ENCODE data around the gene GAP43.

Gene GAP43

GRCh38 chr3:115623044-115623868 lies at the start of gene GAP43:
Gene GAP43, plus strand, starts transcription at chr3:115623510. Its CDS starts 180 bp downstream, at chr3:115623690.
- peak; percentile 18 for DNase-seq

GRCh38 chr3:115576325-115576875 lies 46.9 kb upstream of the GAP43 start:
- DNase-seq, result no peak

GRCh38 chr3:115577000-115577399 lies 46.3 kb upstream of the GAP43 start:
- no peak for DNase-seq

DNA sequence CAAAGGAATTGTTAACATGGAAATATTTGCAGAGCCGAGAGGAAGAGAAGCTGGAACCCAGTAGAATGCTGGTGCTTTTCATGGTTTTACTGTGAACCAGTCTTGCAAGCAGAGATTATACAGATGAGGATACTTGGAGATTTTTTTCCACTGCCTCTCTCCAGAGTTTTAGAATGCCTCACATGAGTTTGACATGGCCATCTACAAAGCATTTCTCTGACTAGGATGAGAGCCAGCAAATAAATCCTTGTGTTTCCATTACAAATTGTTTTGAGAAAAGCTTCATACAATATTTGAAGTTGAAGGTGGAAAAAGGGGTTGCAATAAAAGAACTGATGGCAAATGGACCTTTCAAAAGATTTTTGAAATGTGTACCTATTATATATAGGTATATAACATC lies 45.0 kb upstream of the GAP43 start:
- no peak for DNase-seq

- peak; percentile 15 for DNase-seq
These were observed 42.7 kb upstream of the GAP43 start for GRCh38 chr3:115580566-115580965.

GRCh38 chr3:115581362-115582135 lies 41.8 kb upstream of the GAP43 start:
- DNase-seq, result peak; percentile 50

- no peak for DNase-seq
These were observed 34.9 kb upstream of the GAP43 start for GRCh38 chr3:115588201-115589115.

DNA sequence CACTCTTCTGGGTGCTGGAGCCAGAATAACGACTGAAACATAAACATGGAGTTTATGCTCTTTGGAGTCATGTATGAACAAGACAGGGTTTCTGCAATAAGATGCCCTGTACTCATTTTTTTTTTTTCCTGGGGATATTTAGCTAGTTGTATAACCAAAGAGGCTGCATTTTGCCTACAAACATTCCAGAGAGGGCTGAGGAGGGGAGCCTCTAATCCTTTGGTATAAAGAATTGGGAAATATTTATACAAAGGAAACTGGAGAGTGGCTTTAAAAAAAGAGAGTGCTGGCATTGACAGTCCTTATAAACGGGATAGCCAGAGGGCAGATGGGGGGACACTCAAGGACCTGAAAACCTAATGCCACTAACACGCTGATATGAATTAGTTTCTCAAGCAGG lies 32.4 kb upstream of the GAP43 start:
- DNase-seq, result no peak

GRCh38 chr3:115595611-115596275 lies 27.6 kb upstream of the GAP43 start:
- no peak for DNase-seq

DNA sequence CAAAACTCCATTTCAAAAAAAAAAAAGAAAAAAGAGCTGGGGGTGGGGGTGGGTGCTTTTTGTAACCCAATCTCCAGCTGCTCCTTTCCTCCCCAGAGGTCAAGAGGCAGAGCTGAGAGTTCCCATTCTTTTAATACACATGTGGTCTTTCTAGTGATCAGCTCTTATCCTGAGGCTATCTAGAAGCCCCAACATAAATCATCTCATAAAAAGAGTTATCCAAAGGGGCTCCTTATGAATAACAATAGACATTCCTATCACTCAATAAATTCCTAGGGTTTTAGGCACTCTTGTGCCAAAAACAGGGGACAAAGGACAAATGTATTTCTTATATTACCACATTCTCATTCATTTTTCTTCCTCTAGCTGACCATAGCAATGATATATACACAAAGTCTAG lies 25.1 kb upstream of the GAP43 start:
- no peak for DNase-seq

GRCh38 chr3:115602194-115602593 lies 21.1 kb upstream of the GAP43 start:
- no peak for DNase-seq

DNA sequence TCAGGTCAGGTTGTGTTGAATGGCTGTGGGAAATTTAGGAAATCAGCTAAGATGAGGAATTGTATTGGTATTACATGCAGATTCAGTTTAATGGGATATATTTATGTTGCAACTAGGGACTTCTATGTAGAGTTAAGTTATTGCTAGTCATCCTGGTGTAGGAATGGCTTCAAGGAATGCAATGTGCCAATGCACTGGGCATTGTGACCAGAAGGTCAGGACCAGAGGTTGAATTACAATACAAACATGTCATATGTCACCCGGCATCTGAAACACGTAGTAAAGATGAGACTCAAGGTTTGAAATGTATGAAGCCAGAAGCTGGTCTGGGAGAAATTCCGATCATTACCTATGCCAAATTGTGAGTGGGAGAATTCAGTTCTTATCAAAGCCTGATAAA lies 11.7 kb upstream of the GAP43 start:
- no peak for DNase-seq

- no peak for DNase-seq
These were observed 8.1 kb upstream of the GAP43 start for GRCh38 chr3:115615001-115615814.

GRCh38 chr3:115616461-115616860 lies 6.8 kb upstream of the GAP43 start:
- DNase-seq, result no peak

- no peak for DNase-seq
These were observed 5.7 kb upstream of the GAP43 start for GRCh38 chr3:115617591-115617990.

DNA sequence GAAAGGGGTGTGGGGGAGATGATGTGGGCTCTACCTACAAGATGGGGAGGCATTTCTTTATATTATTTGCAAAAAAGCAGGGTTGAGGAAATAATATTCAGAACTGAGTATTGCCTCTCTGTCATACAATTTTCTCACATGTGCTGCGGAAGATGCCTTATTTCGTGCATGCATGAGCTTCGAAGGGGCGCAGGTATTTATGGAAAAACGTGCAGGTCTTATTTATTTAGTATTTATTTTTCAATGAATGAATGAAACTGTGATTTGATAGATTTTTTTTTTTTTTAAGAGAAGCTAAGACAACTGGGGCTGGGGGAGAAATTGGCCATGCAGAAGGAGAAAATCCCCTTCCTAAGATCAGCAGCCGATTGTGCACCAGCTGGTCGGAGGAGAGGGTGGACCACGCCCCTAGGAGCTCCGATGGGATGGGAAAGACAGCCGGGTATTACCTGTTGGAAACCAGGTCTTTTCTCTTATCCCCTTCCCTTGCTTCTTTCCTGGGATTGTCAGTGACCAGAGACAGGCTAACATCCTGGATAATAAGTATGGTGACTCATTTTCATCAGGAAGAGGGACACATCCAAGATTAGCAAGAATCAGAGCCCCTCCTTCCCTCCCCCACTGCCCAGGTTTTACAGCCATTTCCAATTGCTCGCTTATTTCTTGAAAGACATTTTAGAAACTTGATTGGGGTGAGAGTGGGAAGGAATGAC lies 875 bp downstream of the GAP43 start:
- DNase-seq, result no peak

- no peak for DNase-seq
These were observed 1.6 kb downstream of the GAP43 start for GRCh38 chr3:115624901-115625300.

- DNase-seq, result no peak
These were observed 2.7 kb downstream of the GAP43 start for GRCh38 chr3:115626006-115626409.

GRCh38 chr3:115626721-115627120 lies 3.4 kb downstream of the GAP43 start:
- no peak for DNase-seq
